Posterior vena cava (tissue), 2 donors: ENCODE data around the gene SEC14L3. TPM values are rescaled to one million over a fixed set of nuclear protein-coding genes. Genes with fewer than 3 reads are reported as not detected.

Experiments used
- total RNA-seq, 2 donors: library from RNA; stranded (reverse); fragmentation: NEBNext Ultra II Directional; extraction: Animal tissue kit (Norgen Biotek cat#: 25700); gene quantifications; one replicate each; pipeline ENCODE4 v1.2.1, GENCODE V29; 2021
- donor health status: DM: yes; HTN: yes; CAD: no.
- donor health status: DM: yes; HTN: yes; CAD: no.

SEC14L3 gene
- total RNA-seq, 2 donors from 2014 or later = not detected

Other genes with a start within 250 kb of the SEC14L3 start
- 1 to 10 TPM; 2.6 to 8.1 TPM for gene LIF, start 225.3 kb downstream of the SEC14L3 start, total RNA-seq
- gene OSM, start 205.2 kb downstream of the SEC14L3 start, total RNA-seq = 1 to 10 TPM; 1.0 to 2.0 TPM
- gene CASTOR1, start 182.5 kb downstream of the SEC14L3 start, total RNA-seq = 10 to 100 TPM in 1 of 2 donors, 1 to 10 TPM in 1; 9.8 to 14.3 TPM
- gene TBC1D10A, start 145.1 kb downstream of the SEC14L3 start, total RNA-seq = 10 to 100 TPM; 20.5 to 20.7 TPM
- gene SF3A1, start 115.1 kb downstream of the SEC14L3 start, total RNA-seq = 100 to 1,000 TPM; 106 to 108 TPM
- gene CCDC157, start 115.0 kb downstream of the SEC14L3 start, total RNA-seq = under 1 TPM; 0.76 to 0.88 TPM
- gene RNF215, start 84.6 kb downstream of the SEC14L3 start, total RNA-seq = 10 to 100 TPM in 1 of 2 donors, 1 to 10 TPM in 1; 9.3 to 15.6 TPM
- 10 to 100 TPM in 1 of 2 donors, 1 to 10 TPM in 1; 8.0 to 10.9 TPM for gene SEC14L2, start 75.0 kb downstream of the SEC14L3 start, total RNA-seq
- gene MTFP1, start 46.2 kb downstream of the SEC14L3 start, total RNA-seq = 1 to 10 TPM; 3.5 to 3.7 TPM
- under 1 TPM; 0.14 to 0.19 TPM for gene SEC14L4, start 33.7 kb upstream of the SEC14L3 start, total RNA-seq
- under 1 TPM; 0.10 to 0.14 TPM for gene SEC14L6, start 74.7 kb upstream of the SEC14L3 start, total RNA-seq
- gene GAL3ST1, start 102.6 kb upstream of the SEC14L3 start, total RNA-seq = 1 to 10 TPM; 1.3 to 2.5 TPM
- 10 to 100 TPM; 37.9 to 48.2 TPM for gene PES1, start 119.9 kb upstream of the SEC14L3 start, total RNA-seq
- gene TCN2, start 135.2 kb upstream of the SEC14L3 start, total RNA-seq = 10 to 100 TPM; 23.4 to 47.3 TPM
- 1 to 10 TPM; 4.4 to 7.8 TPM for gene SLC35E4, start 163.8 kb upstream of the SEC14L3 start, total RNA-seq
- 1 to 10 TPM; 6.9 to 8.5 TPM for gene DUSP18, start 195.9 kb upstream of the SEC14L3 start, total RNA-seq
- 1 to 10 TPM; 2.1 to 2.6 TPM for gene OSBP2, start 222.9 kb upstream of the SEC14L3 start, total RNA-seq